ENCODE results near the gene ARFIP1.
A peak's percentile ranks its signal among the peaks of the same experiment; 100 is the strongest.
"Not testable (repeated sequence)": the region's sequence is repeated elsewhere in the genome, so short reads cannot be mapped to it uniquely, and the experiment has no call there.

The ARFIP1 gene

DNA sequence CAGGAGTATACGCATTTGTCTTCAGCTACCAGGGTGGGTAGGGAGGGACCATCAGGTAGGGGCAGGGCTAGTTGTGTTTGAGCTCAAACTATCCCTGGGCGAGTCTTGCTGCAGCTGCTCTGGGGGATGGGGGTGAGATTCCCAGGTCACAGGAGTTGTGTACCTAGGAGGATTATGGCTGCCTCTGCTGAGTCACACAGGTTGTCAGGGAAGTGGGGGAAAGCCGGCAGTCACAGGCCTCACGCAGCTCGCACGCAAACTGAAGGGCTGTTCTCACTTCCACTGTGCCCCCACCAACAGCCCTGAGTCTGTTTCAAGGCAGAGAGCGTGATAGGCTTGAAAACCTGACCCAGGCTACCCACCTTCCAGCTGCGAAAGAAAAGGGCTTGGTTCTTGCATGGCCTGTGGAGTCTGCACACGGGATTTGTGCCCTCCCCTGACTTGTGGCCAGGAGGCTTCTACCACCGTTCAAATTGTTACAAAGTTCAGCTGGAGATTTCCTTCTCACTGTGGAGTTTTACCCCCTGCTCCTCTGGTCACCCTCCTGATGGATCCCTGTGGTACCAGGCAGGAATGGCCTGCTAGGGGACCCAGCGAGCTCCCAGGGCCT lies 63.8 kb downstream of the ARFIP1 start:
- no peak for DNase-seq (ENCODE audit: low read depth, low spot score)

DNA sequence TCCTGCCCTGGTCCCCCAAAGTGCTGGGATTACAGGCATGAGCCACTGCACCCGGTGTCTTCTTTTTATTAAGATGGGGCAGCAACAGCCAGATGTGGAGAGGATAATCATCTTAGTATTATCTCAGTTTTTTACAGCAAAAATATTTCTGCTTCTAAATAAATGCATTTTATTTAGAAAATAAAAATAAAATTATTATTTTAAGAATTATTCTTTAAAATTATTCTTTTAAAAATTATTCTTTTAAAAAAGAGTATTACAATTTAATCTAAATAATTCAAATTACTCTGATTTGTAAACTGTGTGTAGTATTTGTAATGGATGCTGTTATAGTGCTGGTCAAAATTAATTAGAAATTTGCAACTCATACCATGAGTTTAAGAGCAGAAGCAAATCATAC lies 67.6 kb downstream of the ARFIP1 start:
- DNase-seq (ENCODE audit: low read depth, low spot score): no peak

GRCh38 chr4:152848508-152848907 lies 68.8 kb downstream of the ARFIP1 start:
- DNase-seq (ENCODE audit: low read depth, low spot score): no peak

- DNase-seq (ENCODE audit: low read depth, low spot score): no peak
Observed at GRCh38 chr4:152849350-152849749, 69.6 kb downstream of the ARFIP1 start.

GRCh38 chr4:152850377-152850776 lies 70.6 kb downstream of the ARFIP1 start:
- DNase-seq (ENCODE audit: low read depth, low spot score): peak; percentile 31

- DNase-seq (ENCODE audit: low read depth, low spot score): no peak
Observed at GRCh38 chr4:152851226-152851625, 71.5 kb downstream of the ARFIP1 start.

DNA sequence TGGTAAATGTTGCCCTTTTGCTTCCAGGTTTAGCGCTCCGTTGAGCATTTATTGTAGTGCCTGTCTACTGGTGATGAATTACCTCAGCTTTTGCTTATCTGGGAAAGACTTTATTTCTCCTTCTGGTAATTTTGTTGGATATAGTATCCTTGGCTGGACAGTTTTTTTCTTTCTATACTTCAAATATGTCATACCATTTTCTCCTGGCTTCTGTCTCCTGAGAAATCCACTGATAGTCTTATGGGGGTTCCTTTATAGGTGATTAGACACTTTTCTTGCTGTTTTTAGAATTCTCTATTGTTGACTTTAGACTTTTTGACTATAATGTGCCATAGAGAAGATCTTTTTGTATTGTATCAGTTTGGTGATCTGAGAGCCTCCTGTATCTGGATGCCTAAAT lies 73.5 kb downstream of the ARFIP1 start:
- DNase-seq (ENCODE audit: low read depth, low spot score): no peak

DNA sequence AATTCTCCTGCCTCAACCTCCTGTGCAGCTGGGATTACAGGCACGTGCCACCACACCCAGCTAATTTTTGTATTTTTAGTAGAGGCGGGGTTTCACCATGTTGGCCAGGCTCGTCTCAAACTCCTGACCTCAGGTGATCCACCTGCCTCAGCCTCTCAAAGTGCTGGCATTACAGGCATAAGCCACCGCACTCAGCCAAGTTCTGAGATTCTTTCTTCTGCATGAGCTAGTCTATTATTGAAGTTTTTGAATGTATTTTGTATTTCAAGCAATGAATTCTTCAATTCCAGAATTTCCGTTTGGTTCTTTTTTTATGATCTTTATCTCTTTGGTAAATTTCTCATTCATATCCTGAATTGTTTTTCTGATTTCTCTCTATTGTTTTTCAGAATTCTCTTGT lies 74.3 kb downstream of the ARFIP1 start:
- not testable (repeated sequence) for DNase-seq (ENCODE audit: low read depth, low spot score)

GRCh38 chr4:152856960-152857359 lies 77.2 kb downstream of the ARFIP1 start:
- no peak for DNase-seq (ENCODE audit: low read depth, low spot score)

DNA sequence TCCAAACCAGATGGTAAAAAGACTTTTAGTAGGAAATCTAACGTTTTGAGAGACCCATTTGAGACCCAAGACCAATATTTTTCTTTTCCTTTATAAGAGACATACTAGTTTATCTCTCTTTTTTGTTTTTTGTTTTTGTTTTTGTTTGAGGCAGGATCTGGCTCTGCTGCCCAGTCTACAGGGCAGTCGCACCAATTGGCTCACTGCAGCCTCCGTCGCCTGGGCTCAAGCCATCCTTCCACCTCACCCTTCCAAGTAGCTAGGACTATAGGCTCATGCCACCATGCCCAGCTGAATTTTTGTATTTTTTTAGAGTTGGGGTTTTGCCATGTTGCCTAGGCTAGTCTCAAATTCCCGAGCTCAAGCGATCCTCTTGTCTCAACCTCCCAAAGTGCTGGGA lies 79.2 kb downstream of the ARFIP1 start:
- DNase-seq (ENCODE audit: low read depth, low spot score): no peak

GRCh38 chr4:152860046-152860445 lies 80.3 kb downstream of the ARFIP1 start:
- peak; percentile 33 for DNase-seq (ENCODE audit: low read depth, low spot score)

- DNase-seq (ENCODE audit: low read depth, low spot score): no peak
Observed at GRCh38 chr4:152862608-152863007, 82.9 kb downstream of the ARFIP1 start.

DNA sequence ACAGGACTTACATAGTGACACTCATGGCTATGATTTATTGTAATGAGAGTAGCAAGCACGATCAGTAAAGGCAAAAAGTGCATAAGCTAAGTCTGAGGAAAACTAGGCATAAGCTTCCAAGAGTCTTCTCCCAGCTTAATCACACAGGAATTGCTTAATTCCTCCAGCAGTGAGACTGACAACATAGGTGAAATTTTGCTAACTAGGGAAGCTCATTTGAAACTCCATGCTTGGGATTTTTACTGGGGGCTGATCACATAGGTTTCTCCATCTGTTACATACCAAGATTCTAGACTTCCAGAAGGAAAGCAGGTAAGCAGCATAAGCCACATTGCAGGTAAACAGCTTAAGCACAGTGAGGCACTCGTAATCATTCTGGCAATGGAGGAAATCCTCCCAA lies 84.6 kb downstream of the ARFIP1 start:
- DNase-seq (ENCODE audit: low read depth, low spot score): no peak

GRCh38 chr4:152866432-152866993 lies 86.8 kb downstream of the ARFIP1 start:
- not testable (repeated sequence) for DNase-seq (ENCODE audit: low read depth, low spot score)

DNA sequence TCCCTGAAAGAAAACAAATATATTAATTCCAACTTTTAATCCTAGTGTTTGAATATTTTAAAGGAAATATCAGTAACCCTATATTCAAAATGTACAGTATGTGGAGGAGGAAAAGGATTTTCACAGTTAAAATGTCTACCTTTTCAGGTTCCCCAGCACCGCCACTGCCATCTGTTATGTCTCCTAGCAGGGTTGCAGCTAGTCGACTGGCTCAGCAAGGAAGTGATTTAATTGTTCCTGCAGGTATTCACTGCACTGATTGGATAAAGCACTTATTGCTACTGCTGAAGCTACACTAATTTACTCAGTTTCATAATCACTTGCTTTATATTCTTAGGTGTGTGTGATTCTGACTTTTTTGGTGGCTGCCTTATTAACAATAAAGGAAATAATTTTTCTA lies 90.9 kb downstream of the ARFIP1 start:
- no peak for DNase-seq (ENCODE audit: low read depth, low spot score)

GRCh38 chr4:152875261-152875660 lies 95.5 kb downstream of the ARFIP1 start:
- DNase-seq (ENCODE audit: low read depth, low spot score): no peak

GRCh38 chr4:152877868-152878267 lies 98.1 kb downstream of the ARFIP1 start:
- no peak for DNase-seq (ENCODE audit: low read depth, low spot score)

DNA sequence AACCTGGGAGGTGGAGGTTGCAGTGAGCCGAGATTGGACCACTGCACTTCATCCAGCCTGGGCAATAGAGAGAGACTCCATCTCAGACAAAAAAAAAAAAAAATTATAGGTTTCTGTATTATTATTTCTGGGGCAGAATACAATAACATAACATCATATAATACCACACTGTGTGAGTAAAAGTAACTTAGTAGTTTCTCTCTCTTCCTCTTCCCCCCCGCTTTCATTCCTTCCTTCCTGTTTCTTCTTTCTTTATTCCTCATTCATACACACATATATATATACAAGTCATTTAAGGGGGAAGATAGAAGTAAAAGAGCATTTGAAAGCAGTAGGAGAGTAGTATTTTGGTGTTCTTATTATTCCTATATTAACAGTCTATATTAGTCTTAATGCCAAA lies 100.5 kb downstream of the ARFIP1 start:
- no peak for DNase-seq (ENCODE audit: low read depth, low spot score)

DNA sequence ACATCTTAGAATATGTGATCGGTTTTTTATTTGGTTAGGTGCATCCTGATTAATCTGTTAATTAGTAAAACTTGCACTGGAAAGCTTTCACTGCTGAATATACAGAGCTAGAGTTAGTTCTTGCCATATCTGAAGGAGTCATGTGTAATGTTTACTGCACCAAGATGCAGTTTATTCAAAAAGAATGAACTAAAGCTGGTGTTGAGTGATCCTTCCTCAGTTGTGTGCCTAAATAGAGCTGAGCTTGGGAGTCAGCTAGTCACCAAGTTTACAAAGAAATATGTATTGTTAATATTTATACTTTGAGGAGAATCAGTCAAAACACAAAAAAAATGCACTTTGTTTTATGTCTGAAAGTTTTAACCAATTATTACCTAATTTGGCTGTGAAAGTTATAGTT lies 102.2 kb downstream of the ARFIP1 start:
- DNase-seq (ENCODE audit: low read depth, low spot score): no peak

DNA sequence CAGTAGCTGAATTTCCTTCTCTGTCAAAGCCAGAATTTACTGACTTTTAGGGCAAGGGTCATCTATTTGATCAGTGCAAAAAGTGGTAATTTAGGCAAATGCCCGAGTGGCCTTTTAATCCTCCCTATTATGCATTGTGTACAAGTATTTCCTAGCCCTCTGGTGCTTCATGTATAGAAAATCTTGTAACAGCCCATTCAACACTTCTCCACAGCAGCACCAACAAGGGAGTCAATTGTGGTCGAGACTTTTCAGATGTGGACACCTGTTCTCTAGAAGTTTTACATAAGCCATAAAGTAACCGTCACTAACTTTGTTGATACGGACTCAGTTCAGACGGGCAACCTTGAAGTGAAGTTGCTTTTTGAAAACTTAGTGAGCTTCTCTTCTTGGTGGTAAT lies 105.4 kb downstream of the ARFIP1 start:
- no peak for DNase-seq (ENCODE audit: low read depth, low spot score)

DNA sequence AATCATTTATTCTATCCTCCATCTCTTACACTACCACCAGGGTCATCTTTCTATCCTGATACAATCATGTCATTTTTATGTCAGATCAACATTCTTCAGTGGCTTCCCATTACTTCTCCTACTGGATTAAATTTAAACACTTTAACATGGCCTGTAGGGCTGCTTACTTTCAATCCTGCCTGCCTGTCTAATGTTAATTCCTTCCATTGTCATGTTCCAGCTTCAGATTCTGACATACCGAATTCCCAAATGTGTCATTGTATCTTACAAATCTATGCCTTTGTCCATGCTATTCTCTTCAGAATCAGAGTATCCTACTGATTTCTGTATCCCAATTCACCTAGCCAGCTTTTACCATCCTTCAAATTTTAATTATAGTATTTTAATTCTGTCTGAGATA lies 106.4 kb downstream of the ARFIP1 start:
- no peak for DNase-seq (ENCODE audit: low read depth, low spot score)

GRCh38 chr4:152887981-152888380 lies 108.2 kb downstream of the ARFIP1 start:
- DNase-seq (ENCODE audit: low read depth, low spot score): no peak

GRCh38 chr4:152892974-152893373 lies 113.2 kb downstream of the ARFIP1 start:
- DNase-seq (ENCODE audit: low read depth, low spot score): no peak

DNA sequence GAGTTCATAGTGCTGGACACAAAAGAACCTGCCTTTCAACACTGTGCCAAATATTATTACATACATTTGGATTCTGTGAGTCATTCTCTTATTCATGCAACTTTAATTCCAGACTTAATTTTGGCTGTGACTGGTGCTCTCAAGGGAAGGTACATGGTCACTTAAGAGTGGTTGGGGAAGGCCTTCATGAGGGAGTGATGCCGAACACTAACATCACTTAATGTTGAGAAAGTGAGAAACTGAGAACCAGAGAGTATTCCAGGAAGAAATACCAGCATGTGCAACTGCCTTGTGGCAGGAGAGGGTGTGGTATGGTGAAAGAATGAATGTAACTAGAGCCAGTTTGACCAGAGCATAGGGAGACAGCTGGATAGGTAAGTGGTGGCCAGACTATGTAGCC lies 114.9 kb downstream of the ARFIP1 start:
- peak; percentile 47 for DNase-seq (ENCODE audit: low read depth, low spot score)

All from astrocyte of the hippocampus (primary cell).